Right cardiac atrium (tissue), 5 donors: ENCODE results near the gene CBX2. TPM values are rescaled to one million over a fixed set of nuclear protein-coding genes. Genes with fewer than 3 reads are reported as not detected.

Experiments used
- ATAC-seq, 2 donors: fragments of 200-7000 bp; cut with Tn5 transposase; one replicate each; pipeline versions ENCODE4 v1.8.0 to v1.9.1; 2020; ENCODE audit warnings: moderate library complexity in 2 of 2, mild to moderate bottlenecking in 1 of 2
- DNase-seq, 3 donors: peaks; one replicate each; pipeline ENCODE4 v3.0.0-alpha.2; 2020
- H3K27ac ChIP-seq: one replicate; pipeline ENCODE4 v1.5.1; 2013; ENCODE audit warnings: mild to moderate bottlenecking, low read length, control low read depth, moderate library complexity
- H3K27me3 ChIP-seq: one replicate; pipeline ENCODE4 v1.6.1; 2013; ENCODE audit not compliant: control insufficient read depth, insufficient read depth
- H3K4me1 ChIP-seq: one replicate; pipeline ENCODE4 v1.6.1; 2013; ENCODE audit warnings: low read length; ENCODE audit not compliant: control insufficient read depth, insufficient read depth
- H3K4me3 ChIP-seq: one replicate; pipeline ENCODE4 v1.5.1; 2013; ENCODE audit warnings: low read length, control low read depth
- H3K9me3 ChIP-seq: one replicate; pipeline ENCODE4 v1.6.1; 2013; ENCODE audit warnings: low read length; ENCODE audit not compliant: control insufficient read depth
- WGBS: extraction: QIAGEN DNeasy Blood & Tissue Kit; methylation state at CpG from one replicate; pipeline ENCODE4 v1.1.7; 2013; 5-methylcytosine and 5-hydroxymethylcytosine counted together
- intact Hi-C, 4 donors: fragments of 100-400 bp; cut with DNase I; formaldehyde crosslinking; loops; one replicate each; pipeline versions ENCODE4 v1.11.0 to v1.14.0; 2022 to 2023
- polyA plus RNA-seq: library from polyadenylated mRNA; stranded (reverse); fragments of 200-250 nt; gene quantifications from one replicate; pipeline ENCODE4 v1.2.3, GENCODE V29; 2013
- total RNA-seq, 4 donors: library from RNA; stranded (reverse); fragmentation: NEBNext Ultra II Directional; extraction: Animal tissue kit (Norgen Biotek cat#: 25700); gene quantifications; one replicate each; pipeline ENCODE4 v1.2.1, GENCODE V29; 2021
- donor health status: healthy with polysubstance abuse.
- donor health status: DM: no; HTN: yes; CAD: no.
- donor health status: DM: no; HTN: no; CAD: no.
- donor health status: DM: no; HTN: yes; CAD: no; lungs with severe emphysema.
- donor health status: DM: yes; HTN: yes; CAD: no.

CBX2 gene
- total and polyA plus RNA-seq, 5 donors = 1.5 to 3.5 (median 2.4) TPM

GRCh38 chr17:79826841-79827578, 49.1 kb downstream of the CBX2 start:
- no peak overlapping the region for H3K27ac ChIP-seq
- ATAC-seq = no peak
- no peaks in the 10 kb centered on the region for H3K27me3 ChIP-seq
- intact Hi-C loops = no loop called here
- no peak overlapping the region for H3K4me3 ChIP-seq
- peaks cover 6% of the 10 kb centered on the region for H3K4me1 ChIP-seq
- 80% methylated on average over 26 of the region's 26 CpGs for WGBS
- DNase-seq = peak in 1 of 3 donors; percentile 25
- H3K9me3 ChIP-seq = no peaks in the 10 kb centered on the region

DNA sequence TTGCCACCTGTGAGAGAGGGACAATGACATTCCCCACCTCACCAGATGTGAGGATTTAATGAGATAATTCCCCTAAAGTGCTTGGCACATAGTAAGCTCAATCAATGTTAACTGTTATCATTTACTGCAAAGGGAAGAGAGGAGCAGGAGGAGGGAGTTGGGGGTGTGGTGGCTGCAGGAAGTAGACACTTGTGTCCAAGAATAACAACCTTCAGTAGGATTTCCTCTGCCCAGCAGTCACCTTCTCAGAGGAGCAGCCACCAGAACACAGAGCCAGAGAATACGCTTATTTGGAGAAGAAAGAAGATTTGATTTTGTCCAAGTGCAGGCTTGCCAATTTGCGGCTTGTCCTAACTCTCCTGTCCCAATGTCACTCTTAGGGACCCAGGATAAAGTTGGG, 51.1 kb downstream of the CBX2 start:
- DNase-seq (peak in 1 of 3 donors; percentile 7), ATAC-seq (no peak)
- 43% methylated on average over 2 of the region's 2 CpGs for WGBS
- intact Hi-C loops = no loop called here
- H3K4me3 ChIP-seq = no peak overlapping the region
- H3K9me3 ChIP-seq = no peaks in the 10 kb centered on the region
- H3K27ac ChIP-seq = peak overlapping the region; percentile 43
- peaks cover 6% of the 10 kb centered on the region for H3K4me1 ChIP-seq
- H3K27me3 ChIP-seq = no peaks in the 10 kb centered on the region

- WGBS = 64% methylated on average over 2 of the region's 2 CpGs
- ATAC-seq (no peak), DNase-seq (no peak)
- Histone ChIP-seq H3K9me3 (no peaks in the 10 kb centered on the region), H3K27me3 (no peaks in the 10 kb centered on the region), H3K27ac (peak overlapping the region; percentile 44), H3K4me3 (no peak overlapping the region), H3K4me1 (peaks cover 6% of the 10 kb centered on the region)
- intact Hi-C loops = no loop called here
Observed at GRCh38 chr17:79829457-79829856, 51.5 kb downstream of the CBX2 start.

- Histone ChIP-seq H3K9me3 (no peaks in the 10 kb centered on the region), H3K4me3 (no peak overlapping the region), H3K4me1 (peaks cover 6% of the 10 kb centered on the region), H3K27ac (no peak overlapping the region), H3K27me3 (no peaks in the 10 kb centered on the region)
- WGBS = 65% methylated on average over 8 of the region's 8 CpGs
- intact Hi-C loops = no loop called here
- ATAC-seq (no peak), DNase-seq (peak in 2 of 3 donors; percentile 61 to 64)
Observed at GRCh38 chr17:79830303-79830702, 52.4 kb downstream of the CBX2 start.

GRCh38 chr17:79830763-79831264, 52.9 kb downstream of the CBX2 start:
- intact Hi-C loops = no loop called here
- WGBS = 89% methylated on average over 8 of the region's 8 CpGs
- no peak for DNase-seq
- H3K9me3 ChIP-seq = no peaks in the 10 kb centered on the region
- H3K4me3 ChIP-seq = no peak overlapping the region
- H3K27ac ChIP-seq = no peak overlapping the region
- no peaks in the 10 kb centered on the region for H3K27me3 ChIP-seq
- no peak for ATAC-seq
- H3K4me1 ChIP-seq = peaks cover 6% of the 10 kb centered on the region

DNA sequence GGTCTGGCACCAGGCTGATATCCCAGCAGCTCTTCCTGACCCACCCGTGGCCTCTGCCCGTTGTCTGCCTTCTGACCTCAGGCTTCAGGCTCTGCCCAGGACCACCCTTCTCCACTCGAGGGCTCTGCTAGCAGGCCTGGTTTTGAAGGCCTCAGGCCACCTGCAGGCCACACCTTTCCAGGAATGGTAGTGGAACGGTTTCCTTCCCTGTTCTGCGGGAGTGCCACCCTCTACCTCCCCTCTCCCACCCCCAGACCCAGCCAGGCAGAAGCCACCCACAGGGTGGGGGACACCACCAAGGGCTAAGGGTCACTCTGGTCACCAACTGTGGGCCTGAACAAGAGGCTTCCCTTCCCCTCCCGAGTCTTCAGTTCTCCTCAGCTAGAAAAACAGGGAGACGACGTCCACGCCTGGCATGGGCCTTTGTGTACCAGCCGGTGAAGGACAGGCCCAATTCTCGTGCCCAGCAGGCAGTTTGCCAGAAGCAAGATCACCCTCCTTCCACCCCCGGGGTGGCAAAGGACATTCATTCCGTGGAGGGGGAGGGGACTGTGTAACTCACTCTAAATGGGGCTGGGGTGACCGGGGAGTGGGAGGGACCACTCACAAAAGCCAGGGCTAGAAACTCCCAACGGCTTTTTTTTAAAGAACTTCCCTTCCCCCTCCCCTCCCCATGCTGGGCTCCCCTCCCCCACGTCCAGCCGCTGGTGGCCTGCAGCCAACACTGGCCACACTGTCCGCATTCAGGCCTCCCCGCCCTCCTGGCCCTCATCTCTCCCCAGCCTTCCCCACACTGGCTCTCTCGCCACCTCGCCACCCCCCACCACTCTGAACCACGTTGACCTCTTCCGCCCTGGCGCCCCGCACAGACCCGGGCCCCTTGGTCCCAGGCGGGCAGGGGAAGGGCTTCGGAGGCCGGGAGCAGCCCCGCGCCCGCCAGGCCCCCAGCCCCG, 53.6 kb downstream of the CBX2 start:
- H3K9me3 ChIP-seq = no peaks in the 10 kb centered on the region
- DNase-seq = peak; percentile 78 to 94 (median 90)
- ATAC-seq = peak; percentile 69 to 70
- peak overlapping the region; percentile 2 for H3K4me3 ChIP-seq
- intact Hi-C loops = no loop called here
- H3K27ac ChIP-seq = peak overlapping the region; percentile 63
- WGBS = 23% methylated on average over 33 of the region's 33 CpGs
- H3K27me3 ChIP-seq = no peaks in the 10 kb centered on the region
- peaks cover 8% of the 10 kb centered on the region for H3K4me1 ChIP-seq

- ATAC-seq (peak; percentile 19 to 23), DNase-seq (peak in 2 of 3 donors; percentile 72 to 78)
- peaks cover 13% of the 10 kb centered on the region for H3K4me1 ChIP-seq
- peak overlapping the region; percentile 63 for H3K27ac ChIP-seq
- intact Hi-C loops = no loop called here
- H3K4me3 ChIP-seq = peak overlapping the region; percentile 2
- no peaks in the 10 kb centered on the region for H3K27me3 ChIP-seq
- WGBS = 14% methylated on average over 72 of the region's 72 CpGs
- H3K9me3 ChIP-seq = no peaks in the 10 kb centered on the region
Observed at GRCh38 chr17:79832218-79833109, 54.5 kb downstream of the CBX2 start.

DNA sequence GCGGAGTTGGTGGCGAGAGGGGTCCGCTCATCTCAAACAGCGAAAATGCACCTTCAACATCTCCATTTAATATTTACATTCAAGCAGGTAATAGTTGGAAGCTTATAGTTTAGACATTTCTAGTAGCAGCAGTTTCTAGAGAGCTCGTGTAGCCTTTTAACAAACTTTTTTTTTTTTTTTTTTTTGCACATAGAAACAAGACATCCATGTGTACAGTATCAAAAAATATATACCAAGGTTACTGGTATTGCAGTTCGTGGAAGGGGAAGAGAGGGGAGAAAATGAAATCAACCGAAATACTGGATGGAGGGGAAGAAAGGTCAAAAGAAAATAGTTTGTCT, 55.1 kb downstream of the CBX2 start:
- ATAC-seq = no peak
- no peak overlapping the region for H3K4me3 ChIP-seq
- no peak overlapping the region for H3K27ac ChIP-seq
- 72% methylated on average over 7 of the region's 7 CpGs for WGBS
- no peak for DNase-seq
- intact Hi-C loops = no loop called here
- H3K27me3 ChIP-seq = no peaks in the 10 kb centered on the region
- H3K4me1 ChIP-seq = peaks cover 13% of the 10 kb centered on the region
- H3K9me3 ChIP-seq = no peaks in the 10 kb centered on the region

- DNase-seq = peak in 2 of 3 donors; percentile 53 to 66
- intact Hi-C loops = no loop called here
- H3K27me3 ChIP-seq = no peaks in the 10 kb centered on the region
- H3K4me3 ChIP-seq = no peak overlapping the region
- H3K27ac ChIP-seq = no peak overlapping the region
- H3K4me1 ChIP-seq = peaks cover 13% of the 10 kb centered on the region
- 83% methylated on average over 83 of the region's 83 CpGs for WGBS
- ATAC-seq = no peak
- no peaks in the 10 kb centered on the region for H3K9me3 ChIP-seq
Observed at GRCh38 chr17:79833744-79834564, 56.0 kb downstream of the CBX2 start.
